Dedifferentiated amniotic fluid mesenchymal stem cell (primary cell): ENCODE results near the gene AMZ1.
"Not testable (repeated sequence)": the region's sequence is repeated elsewhere in the genome, so short reads cannot be mapped to it uniquely, and the experiment has no call there.

Experiments
- DNase-seq: peaks from one replicate; pipeline ENCODE4 v3.0.0-alpha.2; 2016; ENCODE audit errors: extremely low spot score

The AMZ1 gene

GRCh38 chr7:2691011-2691707 lies 3.2 kb downstream of the AMZ1 start:
- DNase-seq = no peak

- DNase-seq = not testable (repeated sequence)
Measured at GRCh38 chr7:2691932-2692439, 4.0 kb downstream of the AMZ1 start.

GRCh38 chr7:2692543-2692942 lies 4.5 kb downstream of the AMZ1 start:
- no peak for DNase-seq

GRCh38 chr7:2693420-2694121 lies 5.6 kb downstream of the AMZ1 start:
- not testable (repeated sequence) for DNase-seq

GRCh38 chr7:2694122-2694436 lies 6.1 kb downstream of the AMZ1 start:
- DNase-seq = not testable (repeated sequence)

GRCh38 chr7:2698581-2699288 lies 10.7 kb downstream of the AMZ1 start:
- no peak for DNase-seq

GRCh38 chr7:2699289-2699620 lies 11.3 kb downstream of the AMZ1 start:
- DNase-seq = no peak

GRCh38 chr7:2700141-2700850 lies 12.3 kb downstream of the AMZ1 start:
- DNase-seq = no peak

- no peak for DNase-seq
Measured at GRCh38 chr7:2701424-2701823, 13.4 kb downstream of the AMZ1 start.

- no peak for DNase-seq
Measured at GRCh38 chr7:2701832-2702593, 14.0 kb downstream of the AMZ1 start.

GRCh38 chr7:2702594-2702957 lies 14.6 kb downstream of the AMZ1 start:
- DNase-seq = no peak

GRCh38 chr7:2705371-2706096 lies 17.5 kb downstream of the AMZ1 start:
- no peak for DNase-seq

- DNase-seq = no peak
Measured at GRCh38 chr7:2706685-2707126, 18.7 kb downstream of the AMZ1 start.

GRCh38 chr7:2707481-2707880 lies 19.5 kb downstream of the AMZ1 start:
- DNase-seq = no peak

GRCh38 chr7:2708041-2708440 lies 20.0 kb downstream of the AMZ1 start:
- DNase-seq = no peak

GRCh38 chr7:2708547-2709310 lies 20.7 kb downstream of the AMZ1 start:
- no peak for DNase-seq

GRCh38 chr7:2709553-2710285 lies 21.7 kb downstream of the AMZ1 start:
- no peak for DNase-seq

GRCh38 chr7:2710286-2710655 lies 22.3 kb downstream of the AMZ1 start:
- no peak for DNase-seq

- no peak for DNase-seq
Measured at GRCh38 chr7:2710901-2711551, 23.0 kb downstream of the AMZ1 start.
